Ammon's horn (tissue), 1 donor: ENCODE measurements around the gene ARL8B.
"Not testable (repeated sequence)": the region's sequence is repeated elsewhere in the genome, so short reads cannot be mapped to it uniquely, and the experiment has no call there.

Experiments
- DNase-seq: peaks from one replicate; pipeline ENCODE4 v3.0.0-alpha.2; 2016; ENCODE audit warnings: low spot score

ARL8B gene

DNA sequence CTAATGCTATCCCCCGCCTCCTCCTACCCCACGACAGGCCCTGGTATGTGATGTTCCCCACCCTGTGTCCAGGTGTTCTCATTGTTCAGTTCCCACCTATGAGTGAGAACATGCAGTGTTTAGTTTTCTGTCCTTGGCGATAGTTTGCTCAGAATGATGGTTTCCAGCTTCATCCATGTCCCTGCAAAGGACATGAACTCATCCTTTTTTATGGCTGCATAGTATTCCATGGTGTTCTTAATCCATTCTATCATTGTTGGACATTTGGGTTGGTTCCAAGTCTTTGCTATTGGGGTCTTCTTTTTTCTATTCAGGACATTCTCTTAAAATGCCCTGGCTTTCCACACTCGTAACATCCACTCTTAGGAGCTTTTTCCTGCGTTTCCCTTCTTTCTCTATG lies 25.1 kb downstream of the ARL8B start:
- DNase-seq, result not testable (repeated sequence)

- DNase-seq, result no peak
Measured at GRCh38 chr3:5149306-5149880, 27.3 kb downstream of the ARL8B start.

DNA sequence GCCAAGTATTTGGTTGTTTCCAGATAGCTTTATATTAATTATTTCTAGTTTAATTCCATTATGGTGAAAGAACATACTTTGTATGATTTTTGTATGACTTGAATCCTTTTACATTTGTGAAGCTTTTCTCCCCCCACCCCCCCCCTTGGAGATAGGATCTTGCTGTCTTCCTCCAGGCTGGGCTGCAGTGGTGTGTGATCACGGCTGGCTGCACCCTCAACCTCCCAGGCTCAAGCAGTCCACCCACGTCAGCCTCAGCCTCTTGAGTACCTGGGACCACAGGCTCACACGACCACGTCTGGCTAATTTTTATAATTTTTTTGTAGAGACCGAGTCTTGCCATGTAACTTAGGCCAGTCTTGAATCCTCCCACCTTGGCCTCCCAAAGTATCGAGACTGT lies 29.5 kb downstream of the ARL8B start:
- DNase-seq, result no peak

GRCh38 chr3:5153074-5153473 lies 31.0 kb downstream of the ARL8B start:
- no peak for DNase-seq

DNA sequence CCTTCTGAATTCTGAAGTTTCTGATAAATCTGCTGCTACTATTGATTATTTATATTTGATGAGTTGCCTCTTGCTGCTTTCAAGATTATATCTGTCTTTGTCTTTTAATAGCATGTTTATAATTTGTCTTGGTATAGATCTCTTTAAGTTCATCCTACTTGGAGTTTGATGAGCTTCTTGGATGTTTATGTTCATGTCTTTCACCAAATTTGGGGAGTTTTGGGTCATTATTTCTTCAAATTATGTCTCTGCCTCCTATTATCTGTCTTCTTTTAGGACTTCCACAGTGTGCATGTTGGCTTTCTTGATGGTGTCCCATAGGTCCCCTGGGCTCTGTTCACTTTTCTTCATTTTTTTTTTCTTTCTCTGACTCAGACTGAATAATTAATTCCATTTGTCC lies 33.1 kb downstream of the ARL8B start:
- no peak for DNase-seq

DNA sequence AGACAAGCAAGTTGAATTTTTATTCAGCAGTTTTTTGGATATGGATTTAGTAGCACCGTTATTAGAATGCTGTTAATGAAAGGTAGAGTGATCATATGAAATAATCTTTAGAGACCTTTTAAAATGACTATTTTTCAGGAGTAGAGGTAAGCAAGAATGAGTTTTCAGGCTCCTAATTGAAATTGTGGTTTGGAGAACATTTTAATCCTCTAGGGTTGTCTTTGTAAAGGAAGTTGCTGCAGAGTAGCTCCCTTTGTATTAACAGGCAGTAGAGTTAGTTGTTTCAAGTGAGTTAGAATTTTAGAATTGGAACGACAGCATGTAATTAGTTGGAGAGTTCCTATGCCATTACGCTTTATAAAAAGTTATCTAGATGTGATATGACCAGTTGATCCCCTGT lies 38.2 kb downstream of the ARL8B start:
- no peak for DNase-seq

DNA sequence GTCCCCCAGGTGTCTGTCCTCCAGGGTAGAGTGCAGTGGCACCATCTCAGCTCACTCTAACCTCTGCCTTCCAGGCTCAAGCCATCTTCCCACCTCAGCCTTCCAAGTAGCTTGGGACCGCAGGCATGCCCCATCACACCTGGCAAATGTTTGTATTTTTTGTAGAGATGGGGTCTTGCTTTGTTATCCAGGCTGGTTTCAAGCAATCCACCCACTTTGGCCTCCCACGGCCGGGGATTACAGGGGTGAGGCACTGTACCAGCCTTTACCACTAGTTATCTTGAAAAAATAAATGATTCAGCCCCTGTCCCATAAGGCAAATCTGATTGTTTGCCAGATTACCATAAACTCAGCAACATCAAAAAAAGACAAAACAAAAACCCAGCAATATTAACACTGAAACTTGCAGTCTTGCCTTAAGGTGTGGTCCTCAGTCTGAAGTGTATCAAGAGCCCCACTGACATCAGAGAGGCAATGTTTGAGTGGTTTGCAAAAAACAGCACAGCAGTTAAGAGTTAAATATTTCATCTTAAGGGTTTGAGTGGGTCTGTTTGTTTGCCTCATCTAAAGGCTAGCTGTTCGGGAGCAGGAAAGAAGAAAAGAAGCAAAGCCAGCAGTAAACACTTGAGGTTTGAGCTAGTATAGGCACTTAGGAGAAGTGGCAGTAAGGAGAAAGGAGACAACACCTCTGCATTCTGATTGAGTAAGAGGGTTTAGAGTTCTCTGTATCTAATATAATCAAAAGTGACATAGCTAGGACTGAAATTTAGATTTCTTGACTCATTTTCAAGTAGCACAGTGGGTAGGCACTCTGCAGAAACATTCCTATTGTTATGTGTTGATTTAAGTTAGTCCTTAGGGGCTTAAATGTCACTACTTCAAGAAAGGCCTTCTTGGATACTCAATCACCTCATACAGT lies 39.1 kb downstream of the ARL8B start:
- DNase-seq, result no peak

GRCh38 chr3:5162102-5162501 lies 40.0 kb downstream of the ARL8B start:
- no peak for DNase-seq

DNA sequence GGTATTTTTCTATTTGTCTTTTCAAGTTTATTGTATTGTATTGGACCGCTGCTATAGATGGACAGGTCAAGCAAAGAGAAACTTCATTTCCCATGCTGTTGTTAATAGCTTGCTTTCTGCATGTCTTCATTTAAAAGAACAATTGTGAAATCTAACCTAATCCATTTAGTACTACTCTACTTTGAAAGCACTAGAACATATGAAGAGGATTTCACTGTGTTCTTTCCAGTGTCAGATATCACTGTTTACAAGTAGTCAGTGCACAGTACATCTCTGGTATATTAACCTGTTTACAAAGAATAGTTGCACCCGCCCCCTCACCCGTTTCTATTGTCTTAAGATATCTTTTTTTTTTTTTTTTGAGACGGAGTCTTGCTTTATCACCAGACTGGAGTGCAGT lies 43.6 kb downstream of the ARL8B start:
- DNase-seq, result no peak

GRCh38 chr3:5166846-5167245 lies 44.8 kb downstream of the ARL8B start:
- DNase-seq, result no peak

- DNase-seq, result no peak
Measured at GRCh38 chr3:5168110-5168509, 46.0 kb downstream of the ARL8B start.

- DNase-seq, result no peak
Measured at GRCh38 chr3:5169807-5170206, 47.7 kb downstream of the ARL8B start.

GRCh38 chr3:5170975-5171374 lies 48.9 kb downstream of the ARL8B start:
- no peak for DNase-seq

DNA sequence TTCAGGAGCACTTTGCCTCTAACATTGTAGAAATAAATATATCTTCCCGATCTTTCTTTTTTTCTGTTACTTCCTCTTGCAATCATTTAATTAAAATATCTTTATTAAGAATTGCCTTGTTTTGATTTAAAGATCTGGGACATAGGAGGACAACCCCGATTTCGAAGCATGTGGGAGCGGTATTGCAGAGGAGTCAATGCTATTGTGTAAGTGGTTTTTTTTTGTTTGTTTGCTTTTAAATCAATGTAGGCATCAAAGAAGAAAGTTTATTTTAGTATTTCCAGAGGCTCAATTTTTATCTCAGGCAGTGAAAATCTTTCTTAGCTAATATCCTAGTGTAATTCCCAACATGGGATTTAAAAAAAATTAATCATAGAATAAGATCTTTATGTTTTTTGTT lies 49.9 kb downstream of the ARL8B start:
- DNase-seq, result no peak

DNA sequence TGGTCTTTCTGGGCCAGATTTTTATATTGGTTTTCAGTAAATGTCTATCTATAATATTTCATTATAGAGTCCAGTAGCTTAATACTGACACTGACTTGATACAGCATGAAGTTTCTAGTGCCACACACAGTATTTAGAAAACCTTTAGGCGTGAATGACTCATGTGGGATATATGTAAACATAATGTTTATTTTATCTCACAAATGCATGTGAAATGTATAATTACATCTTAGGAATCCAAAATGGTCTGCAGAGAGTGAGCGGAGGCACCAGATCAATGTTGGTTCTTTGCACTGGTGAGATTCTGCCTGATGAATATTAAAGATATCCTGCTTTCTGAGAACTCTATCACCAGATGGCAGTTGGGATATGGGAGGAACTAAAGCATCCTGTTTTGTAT lies 56.9 kb downstream of the ARL8B start:
- not testable (repeated sequence) for DNase-seq

DNA sequence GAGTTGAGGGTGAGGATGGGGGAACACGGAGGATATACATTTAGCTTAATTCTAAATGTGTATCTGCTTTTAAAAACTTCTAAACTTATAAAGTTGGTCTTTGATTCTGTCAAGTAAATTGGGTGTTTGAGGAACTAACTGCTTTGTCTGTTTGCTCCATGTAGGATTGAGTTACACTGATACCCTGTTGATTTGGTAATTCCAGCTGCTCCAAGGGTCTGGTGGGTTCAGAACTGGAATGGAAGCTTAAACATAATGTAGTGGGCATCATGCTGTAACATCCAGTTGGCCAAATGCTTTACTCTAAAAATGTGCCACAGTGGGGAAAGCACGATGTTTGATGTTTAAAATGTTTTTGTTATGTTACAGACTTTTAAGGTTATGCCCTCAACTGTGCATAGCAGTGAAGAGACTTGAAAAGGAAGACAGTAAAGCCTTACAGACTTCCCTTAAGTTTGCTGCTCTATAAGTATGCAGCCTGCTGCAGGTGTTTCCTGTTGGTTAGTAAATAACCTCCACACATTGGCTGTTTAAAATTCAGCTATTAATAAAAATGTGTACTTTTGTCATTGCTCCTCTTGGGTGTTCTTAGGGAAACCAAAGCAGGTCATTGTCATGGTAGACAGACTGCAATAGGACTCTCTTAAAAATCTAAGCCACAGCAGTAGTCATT lies 59.5 kb downstream of the ARL8B start:
- no peak for DNase-seq

GRCh38 chr3:5183714-5184113 lies 61.6 kb downstream of the ARL8B start:
- DNase-seq, result not testable (repeated sequence)

DNA sequence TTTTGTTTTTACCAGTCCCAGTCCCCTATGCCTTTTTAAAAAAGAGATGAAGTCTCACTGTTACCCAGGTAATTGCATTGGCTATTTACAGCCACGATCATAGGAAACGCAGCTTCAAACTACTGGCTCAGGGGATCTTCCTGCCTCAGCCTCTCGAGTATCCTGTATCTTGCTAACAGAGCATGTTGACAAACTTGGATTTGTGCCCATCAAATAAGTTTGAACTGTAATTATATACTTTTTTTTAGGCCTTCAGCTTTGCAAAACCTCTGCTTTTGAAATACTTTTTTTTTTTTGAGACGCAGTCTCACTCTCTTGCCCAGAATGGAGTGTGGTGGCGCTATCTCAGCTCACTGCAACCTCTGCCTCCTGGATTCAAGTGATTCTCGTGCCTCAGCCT lies 62.4 kb downstream of the ARL8B start:
- DNase-seq, result no peak

DNA sequence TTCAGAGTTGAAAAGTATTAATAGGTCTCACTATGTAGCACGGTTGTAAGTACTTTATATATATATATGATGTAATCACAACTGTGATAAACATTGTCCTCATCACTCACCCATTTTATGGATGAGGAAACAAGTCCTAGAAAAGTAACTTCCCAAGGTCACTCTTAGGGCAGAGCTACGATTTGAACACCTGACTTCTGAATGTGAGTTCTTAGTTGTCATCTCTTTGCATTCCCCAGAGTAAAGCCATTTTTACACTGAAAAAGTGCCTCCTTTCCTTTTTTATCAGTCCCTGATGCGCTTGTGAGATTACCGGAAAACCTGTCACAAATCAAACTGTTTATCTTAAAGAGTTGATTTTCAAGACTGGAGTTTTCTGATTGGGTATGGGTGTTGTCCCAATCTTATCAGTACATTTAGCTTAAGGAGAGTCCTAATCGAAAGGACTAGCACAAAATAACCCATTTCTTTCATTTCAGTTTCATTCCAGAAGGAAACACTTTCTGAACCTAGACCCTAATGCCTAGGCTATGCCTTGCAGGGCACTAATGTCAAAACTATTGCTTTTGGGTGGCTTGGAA lies 63.1 kb downstream of the ARL8B start:
- no peak for DNase-seq

DNA sequence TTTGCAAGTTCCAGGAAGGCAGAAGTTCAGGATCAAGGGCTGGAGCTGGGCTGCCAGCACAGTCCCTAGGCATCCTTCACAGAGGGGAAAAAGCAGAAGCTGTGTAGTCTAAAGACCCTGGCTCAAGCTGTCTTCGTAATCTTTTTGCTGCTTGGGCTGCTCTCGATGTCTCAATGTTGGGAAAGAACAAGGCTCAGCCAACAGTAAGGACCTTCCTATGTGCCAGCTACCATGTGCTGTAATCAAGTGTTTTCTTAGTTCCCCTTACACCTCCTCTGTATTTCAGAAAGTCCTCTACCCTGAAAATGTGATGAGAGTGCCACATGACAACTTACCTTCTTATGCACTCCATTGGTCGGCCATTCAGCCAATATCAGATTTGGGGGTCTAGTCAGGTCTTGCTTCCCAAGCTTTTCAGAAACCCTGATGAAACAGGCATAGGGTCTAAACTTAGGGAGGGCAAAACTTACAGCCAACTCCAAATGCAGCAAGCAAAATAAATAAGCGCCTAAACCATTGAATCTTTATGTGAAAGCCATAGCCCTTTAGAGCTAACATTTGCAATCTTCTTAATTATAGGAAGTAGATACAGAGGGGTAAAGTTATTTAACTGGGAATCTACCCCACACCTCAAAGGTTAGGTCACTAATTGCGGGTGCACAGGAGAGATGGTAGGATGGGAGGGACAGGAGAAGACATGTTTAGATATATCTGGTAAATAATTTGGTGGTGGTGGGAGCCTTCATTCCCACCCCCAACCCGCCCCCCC lies 64.2 kb downstream of the ARL8B start:
- DNase-seq, result no peak

DNA sequence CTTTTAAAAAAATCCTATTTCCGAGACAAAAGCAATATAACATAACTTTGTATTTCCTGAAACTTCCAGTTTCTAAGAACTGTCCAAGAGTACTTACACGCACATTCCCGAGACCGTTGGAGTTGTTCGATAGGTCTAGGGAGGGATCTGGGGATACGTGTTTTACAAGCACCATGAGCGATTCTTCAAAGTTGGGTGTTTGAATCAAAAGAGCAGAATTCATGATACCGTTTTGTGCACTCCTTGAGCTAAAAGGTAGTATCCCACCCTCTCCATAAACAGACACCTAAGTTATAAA lies 64.7 kb downstream of the ARL8B start:
- no peak for DNase-seq
